ENCODE measurements around the gene NPTX1. TPM values are rescaled to one million over a fixed set of nuclear protein-coding genes. Genes with fewer than 3 reads are reported as not detected.
A peak's percentile ranks its signal among the peaks of the same experiment; 100 is the strongest.

Gene NPTX1
- total and polyA plus RNA-seq, 2 of the 13 experiments (the other 11 are each of a cell fraction or from before 2014, with no cell fraction given), result 0.01 TPM; not detected in 1

DNA sequence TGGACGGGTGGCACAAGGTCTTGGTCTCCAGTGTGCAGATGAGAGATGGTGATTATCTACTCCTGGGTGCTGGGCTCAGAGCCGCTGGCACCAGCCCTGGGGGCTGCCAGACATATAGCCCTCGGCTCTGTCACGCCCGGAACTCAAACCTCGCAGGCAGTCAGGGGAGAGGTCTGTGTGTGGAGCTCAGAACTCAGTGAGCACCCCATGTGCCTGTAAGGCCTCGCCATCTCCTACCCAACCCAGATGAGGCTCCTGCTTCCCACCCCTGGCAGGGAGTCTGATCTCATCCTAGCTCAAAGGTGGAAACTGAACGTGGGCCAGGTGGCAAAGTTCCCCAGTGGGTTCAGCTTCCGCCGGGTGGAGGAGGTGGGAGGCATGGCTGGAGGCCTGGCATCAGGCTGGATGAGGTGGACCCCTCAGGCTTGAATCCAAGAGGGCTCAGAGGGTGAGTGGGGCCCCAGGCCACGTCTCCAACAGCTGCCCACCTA is 22.6 kb upstream of the NPTX1 start (continued):
- TF ChIP-seq ZNF354B (CRISPR knock-in tag; IDR thresholded peaks at IDR 0.05), result 0 out of 2 replicates have a peak, but pooled peaks have one; percentile 57
- TF ChIP-seq GFI1 (CRISPR knock-in tag; IDR thresholded peaks at IDR 0.05; ENCODE audit: borderline replicate concordance), result no peak
- TF ChIP-seq, protein P1, sequence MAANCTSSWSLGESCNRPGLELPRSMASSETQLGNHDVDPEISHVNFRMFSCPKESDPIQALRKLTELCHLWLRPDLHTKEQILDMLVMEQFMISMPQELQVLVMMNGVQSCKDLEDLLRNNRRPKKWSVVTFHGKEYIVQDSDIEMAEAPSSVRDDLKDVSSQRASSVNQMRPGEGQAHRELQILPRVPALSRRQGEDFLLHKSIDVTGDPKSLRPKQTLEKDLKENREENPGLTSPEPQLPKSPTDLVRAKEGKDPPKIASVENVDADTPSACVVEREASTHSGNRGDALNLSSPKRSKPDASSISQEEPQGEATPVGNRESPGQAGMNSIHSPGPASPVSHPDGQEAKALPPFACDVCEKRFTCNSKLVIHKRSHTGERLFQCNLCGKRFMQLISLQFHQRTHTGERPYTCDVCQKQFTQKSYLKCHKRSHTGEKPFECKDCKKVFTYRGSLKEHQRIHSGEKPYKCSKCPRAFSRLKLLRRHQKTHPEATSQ (CRISPR knock-in tag; IDR thresholded peaks at IDR 0.05; ENCODE audit: borderline replicate concordance), result 0 out of 2 replicates have a peak, but pooled peaks have one; percentile 31
- no peak for TF ChIP-seq SAP130 (CRISPR knock-in tag; IDR thresholded peaks at IDR 0.05; ENCODE audit: low read depth)
- TF ChIP-seq ZNF431 (CRISPR knock-in tag; IDR thresholded peaks at IDR 0.05; ENCODE audit: borderline replicate concordance, low read depth), result no peak
- TF ChIP-seq PPARG (CRISPR knock-in tag; conservative IDR thresholded peaks at IDR 0.05), result no peak

- no peak for FAIRE-seq
- CTCF ChIA-PET (ENCODE audit: low intra/inter-chr PET ratio, low total read pairs), result interaction anchor here (1.6 kb wide), 1 partner anchor 77 kb away, joined by 4 read pairs; no protein-coding TSS in a partner anchor
- H3K4me3 ChIP-seq (replicated peaks in 1 of 3; ENCODE audit: insufficient read depth in 1 of 3, low read depth in 2 of 3, low read length in 3 of 3), result peak overlapping the region; percentile 17 to 70 (median 54); a peak in 5 of 6 replicates
- peak; percentile 71 for ATAC-seq
- H3K4me2 ChIP-seq (ENCODE audit: low read depth, low read length), result peak overlapping the region; percentile 85
- no peak overlapping the region for H3K27ac ChIP-seq (ENCODE audit: extremely low read length, insufficient read depth, low read length)
- peak; percentile 76 for DNase-seq (ENCODE audit: low spot score)
- no peaks in the 10 kb centered on the region for H3K79me2 ChIP-seq (ENCODE audit: insufficient read depth, low read length)
- peaks cover 36% of the 10 kb centered on the region for H3K4me1 ChIP-seq (ENCODE audit: insufficient read depth, low read length)
- intact Hi-C loops (cut with micrococcal nuclease; ENCODE audit: unreplicated experiment) (no loop called here), in situ Hi-C loops (cut with HindIII; ENCODE audit: extremely low pct_ligation_motif_present, low pct_unique_long_range_greater_than_20kb) (no loop called here)
- no TSS peak for BruUV-seq (replicated peaks)
- peaks cover 21 to 67% of the 10 kb centered on the region in 2 experiments; a peak in 4 of 5 replicates for H3K27me3 ChIP-seq (ENCODE audit: control insufficient read depth in 1 of 2, insufficient read depth in 2 of 2, low read length in 2 of 2)
- no peaks in the 10 kb centered on the region for H4K20me1 ChIP-seq (ENCODE audit: insufficient read depth, low read length)
- H3K9ac ChIP-seq (ENCODE audit: insufficient read depth, low read depth, low read length), result peak overlapping the region; percentile 46; the same call in 1 of the 2 replicates
- no peaks in the 10 kb centered on the region for H3K9me3 ChIP-seq (ENCODE audit: low read length)
- H3K36me3 ChIP-seq (replicated peaks in 1 of 2; ENCODE audit: control insufficient read depth in 1 of 2, insufficient read depth in 2 of 2, low read length in 2 of 2), result no peaks in the 10 kb centered on the region
- H2AFZ ChIP-seq (ENCODE audit: low read length), result no peak overlapping the region
- POLR2A ChIA-PET, result interaction anchor here (0.8 to 4.0 kb wide), 6 partner anchors 18 to 130 kb away, joined by 3 to 35 read pairs (median 4); partner anchors contain the start of gene RPTOR
- 12% methylated on average over 23 of the region's 30 CpGs for WGBS (ENCODE audit: low lambda C conversion rate)
- TF ChIP-seq ASH2L (IDR thresholded peaks at IDR 0.05; ENCODE audit: insufficient read length, low read depth, low read length), result peak; percentile 47
- no peak for TF ChIP-seq KDM5A (IDR thresholded peaks at IDR 0.05; ENCODE audit: borderline replicate concordance, low read length)
- 0 out of 2 replicates have a peak, but pooled peaks have one; percentile 17 for TF ChIP-seq GATAD1 (CRISPR knock-in tag; IDR thresholded peaks at IDR 0.05)
- TF ChIP-seq, protein P2, sequence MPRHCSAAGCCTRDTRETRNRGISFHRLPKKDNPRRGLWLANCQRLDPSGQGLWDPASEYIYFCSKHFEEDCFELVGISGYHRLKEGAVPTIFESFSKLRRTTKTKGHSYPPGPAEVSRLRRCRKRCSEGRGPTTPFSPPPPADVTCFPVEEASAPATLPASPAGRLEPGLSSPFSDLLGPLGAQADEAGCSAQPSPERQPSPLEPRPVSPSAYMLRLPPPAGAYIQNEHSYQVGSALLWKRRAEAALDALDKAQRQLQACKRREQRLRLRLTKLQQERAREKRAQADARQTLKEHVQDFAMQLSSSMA (CRISPR knock-in tag; IDR thresholded peaks at IDR 0.05), result peak; percentile 67; the same call in 1 of the 2 replicates
- peak; percentile 14; the same call in 1 of the 2 replicates for TF ChIP-seq ZNF292 (CRISPR knock-in tag; IDR thresholded peaks at IDR 0.05; ENCODE audit: borderline replicate concordance, low read depth)
- no peak for TF ChIP-seq TEF (CRISPR knock-in tag; IDR thresholded peaks at IDR 0.05)
- TF ChIP-seq GATAD2A (CRISPR knock-in tag; IDR thresholded peaks at IDR 0.05), result peak; percentile 54; the same call in 1 of the 2 replicates
- 0 out of 2 replicates have a peak, but pooled peaks have one; percentile 45 for TF ChIP-seq ZNF749 (CRISPR knock-in tag; IDR thresholded peaks at IDR 0.05; ENCODE audit: borderline replicate concordance)
- TF ChIP-seq SALL1 (CRISPR knock-in tag; IDR thresholded peaks at IDR 0.05), result peak; percentile 49
- TF ChIP-seq PAF1 (CRISPR knock-in tag; IDR thresholded peaks at IDR 0.05), result no peak
- TF ChIP-seq TAF1 (CRISPR knock-in tag; IDR thresholded peaks at IDR 0.05), result peak; percentile 21; the same call in 1 of the 2 replicates
- peak; percentile 85 for TF ChIP-seq CHD2 (IDR thresholded peaks at IDR 0.05; ENCODE audit: low read depth, low read length)
- 0 out of 2 replicates have a peak, but pooled peaks have one; percentile 0 for TF ChIP-seq FOXA1 (IDR thresholded peaks at IDR 0.05)
- TF ChIP-seq FOXA1 (CRISPR knock-in tag; IDR thresholded peaks at IDR 0.05), result no peak
- TF ChIP-seq ZNF501 (CRISPR knock-in tag; IDR thresholded peaks at IDR 0.05), result peak; percentile 63
These were observed 22.0 kb upstream of the NPTX1 start for GRCh38 chr17:80498242-80498919.
